ENCODE measurements around the gene CA4. TPM values are rescaled to one million over a fixed set of nuclear protein-coding genes. Genes with fewer than 3 reads are reported as not detected.
A peak's percentile ranks its signal among the peaks of the same experiment; 100 is the strongest.

The CA4 gene
- total RNA-seq, 1 experiment from 2014 or later: not detected

DNA sequence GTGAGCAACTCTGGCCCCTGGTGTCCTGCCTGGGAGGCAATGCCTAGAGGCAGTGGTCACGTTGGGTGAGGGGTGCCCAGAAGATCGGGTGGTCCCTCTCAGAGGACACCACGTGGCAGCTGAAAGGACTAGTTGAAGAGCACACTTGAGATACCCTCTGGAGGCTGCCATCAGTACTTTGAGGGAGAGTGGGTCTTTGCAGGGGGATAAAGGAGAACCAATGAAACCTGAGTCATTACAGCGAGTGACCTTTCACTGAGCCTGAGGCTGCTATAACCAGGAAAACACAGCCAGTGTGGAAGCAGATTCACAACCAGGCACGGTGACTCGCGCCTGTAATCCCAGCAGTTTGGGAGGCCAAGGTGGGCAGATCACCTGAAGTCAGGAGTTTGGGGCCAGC lies 18.9 kb downstream of the CA4 start:
- Mint-ChIP-seq H3K27ac (ENCODE audit: low read depth, unreplicated experiment) (no peak overlapping the region), H3K4me1 (ENCODE audit: insufficient read depth, unreplicated experiment) (peaks cover 11% of the 10 kb centered on the region), H3K36me3 (ENCODE audit: insufficient read depth, unreplicated experiment) (no peaks in the 10 kb centered on the region), H3K9me3 (ENCODE audit: unreplicated experiment) (no peaks in the 10 kb centered on the region), H3K4me3 (ENCODE audit: unreplicated experiment) (no peak overlapping the region), H3K27me3 (ENCODE audit: insufficient read depth, unreplicated experiment) (no peaks in the 10 kb centered on the region)
- BruUV-seq (replicated peaks): no TSS peak
- POLR2A ChIA-PET: interaction anchor here (0.6 kb wide), 1 partner anchor 1029 kb away, joined by 5 read pairs; no protein-coding TSS in a partner anchor
- intact Hi-C loops (cut with micrococcal nuclease): no loop called here
- TF ChIP-seq, protein P1, sequence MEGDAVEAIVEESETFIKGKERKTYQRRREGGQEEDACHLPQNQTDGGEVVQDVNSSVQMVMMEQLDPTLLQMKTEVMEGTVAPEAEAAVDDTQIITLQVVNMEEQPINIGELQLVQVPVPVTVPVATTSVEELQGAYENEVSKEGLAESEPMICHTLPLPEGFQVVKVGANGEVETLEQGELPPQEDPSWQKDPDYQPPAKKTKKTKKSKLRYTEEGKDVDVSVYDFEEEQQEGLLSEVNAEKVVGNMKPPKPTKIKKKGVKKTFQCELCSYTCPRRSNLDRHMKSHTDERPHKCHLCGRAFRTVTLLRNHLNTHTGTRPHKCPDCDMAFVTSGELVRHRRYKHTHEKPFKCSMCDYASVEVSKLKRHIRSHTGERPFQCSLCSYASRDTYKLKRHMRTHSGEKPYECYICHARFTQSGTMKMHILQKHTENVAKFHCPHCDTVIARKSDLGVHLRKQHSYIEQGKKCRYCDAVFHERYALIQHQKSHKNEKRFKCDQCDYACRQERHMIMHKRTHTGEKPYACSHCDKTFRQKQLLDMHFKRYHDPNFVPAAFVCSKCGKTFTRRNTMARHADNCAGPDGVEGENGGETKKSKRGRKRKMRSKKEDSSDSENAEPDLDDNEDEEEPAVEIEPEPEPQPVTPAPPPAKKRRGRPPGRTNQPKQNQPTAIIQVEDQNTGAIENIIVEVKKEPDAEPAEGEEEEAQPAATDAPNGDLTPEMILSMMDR (IDR thresholded peaks at IDR 0.05; ENCODE audit: unreplicated experiment): no peak
- no peak for DNase-seq (ENCODE audit: unreplicated experiment)
- CTCF ChIA-PET: no interaction called here

DNA sequence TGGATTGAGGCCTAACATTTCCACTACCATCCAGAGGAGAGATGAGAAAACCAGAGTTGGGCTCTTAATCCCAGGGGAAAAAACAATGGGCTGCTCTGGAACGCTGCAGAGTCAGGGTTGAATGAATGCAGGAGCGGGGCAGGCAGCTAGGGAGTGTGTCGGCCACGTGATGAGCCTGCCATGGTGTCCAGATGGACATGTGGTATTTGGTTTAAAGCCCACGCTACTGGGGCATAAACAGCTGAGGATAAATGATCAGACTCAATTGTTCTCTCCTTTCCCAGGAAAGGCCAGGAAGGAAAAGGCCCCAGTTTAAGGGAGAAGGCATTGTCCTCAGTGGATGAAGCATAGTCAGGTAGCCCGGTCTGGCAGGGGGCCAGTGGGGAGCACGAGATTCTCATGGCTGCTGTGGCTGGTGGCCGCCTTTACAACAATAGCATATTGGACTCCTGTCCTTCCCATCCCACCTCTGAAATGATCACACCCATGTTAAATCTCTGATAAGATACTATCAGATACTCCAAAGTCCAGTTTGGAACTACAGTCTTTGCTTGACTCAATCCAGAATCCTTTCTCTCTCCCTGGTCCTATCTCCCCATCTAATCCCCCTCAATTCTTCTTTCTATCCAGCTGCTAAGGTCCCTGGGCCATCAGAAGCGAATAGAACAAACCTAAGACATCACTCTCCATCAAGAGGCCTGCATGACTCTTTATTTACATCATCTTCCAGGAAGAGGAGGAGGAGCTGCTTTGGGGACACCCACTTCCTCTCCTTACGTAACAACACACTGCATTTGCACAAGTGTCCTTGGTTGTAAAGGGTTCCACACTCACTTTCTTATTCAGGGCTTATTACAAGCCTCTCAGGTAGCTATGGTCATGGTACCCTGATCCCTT lies 20.4 kb downstream of the CA4 start:
- CTCF ChIA-PET: interaction anchor here (0.6 kb wide), 1 partner anchor 54 kb away, joined by 3 read pairs; no protein-coding TSS in a partner anchor
- peak; percentile 63 for DNase-seq (ENCODE audit: unreplicated experiment)
- Mint-ChIP-seq H3K36me3 (ENCODE audit: insufficient read depth, unreplicated experiment) (peaks cover 5% of the 10 kb centered on the region), H3K4me3 (ENCODE audit: unreplicated experiment) (no peak overlapping the region), H3K9me3 (ENCODE audit: unreplicated experiment) (no peaks in the 10 kb centered on the region), H3K27ac (ENCODE audit: low read depth, unreplicated experiment) (no peak overlapping the region), H3K27me3 (ENCODE audit: insufficient read depth, unreplicated experiment) (no peaks in the 10 kb centered on the region), H3K4me1 (ENCODE audit: insufficient read depth, unreplicated experiment) (peaks cover 8% of the 10 kb centered on the region)
- intact Hi-C loops (cut with micrococcal nuclease): no loop called here
- TF ChIP-seq, protein P1 (IDR thresholded peaks at IDR 0.05; ENCODE audit: unreplicated experiment): no peak
- no TSS peak for BruUV-seq (replicated peaks)
- POLR2A ChIA-PET: interaction anchor here (1.1 to 1.5 kb wide), 2 partner anchors 9 to 16 kb away, joined by 3 read pairs; no protein-coding TSS in a partner anchor

DNA sequence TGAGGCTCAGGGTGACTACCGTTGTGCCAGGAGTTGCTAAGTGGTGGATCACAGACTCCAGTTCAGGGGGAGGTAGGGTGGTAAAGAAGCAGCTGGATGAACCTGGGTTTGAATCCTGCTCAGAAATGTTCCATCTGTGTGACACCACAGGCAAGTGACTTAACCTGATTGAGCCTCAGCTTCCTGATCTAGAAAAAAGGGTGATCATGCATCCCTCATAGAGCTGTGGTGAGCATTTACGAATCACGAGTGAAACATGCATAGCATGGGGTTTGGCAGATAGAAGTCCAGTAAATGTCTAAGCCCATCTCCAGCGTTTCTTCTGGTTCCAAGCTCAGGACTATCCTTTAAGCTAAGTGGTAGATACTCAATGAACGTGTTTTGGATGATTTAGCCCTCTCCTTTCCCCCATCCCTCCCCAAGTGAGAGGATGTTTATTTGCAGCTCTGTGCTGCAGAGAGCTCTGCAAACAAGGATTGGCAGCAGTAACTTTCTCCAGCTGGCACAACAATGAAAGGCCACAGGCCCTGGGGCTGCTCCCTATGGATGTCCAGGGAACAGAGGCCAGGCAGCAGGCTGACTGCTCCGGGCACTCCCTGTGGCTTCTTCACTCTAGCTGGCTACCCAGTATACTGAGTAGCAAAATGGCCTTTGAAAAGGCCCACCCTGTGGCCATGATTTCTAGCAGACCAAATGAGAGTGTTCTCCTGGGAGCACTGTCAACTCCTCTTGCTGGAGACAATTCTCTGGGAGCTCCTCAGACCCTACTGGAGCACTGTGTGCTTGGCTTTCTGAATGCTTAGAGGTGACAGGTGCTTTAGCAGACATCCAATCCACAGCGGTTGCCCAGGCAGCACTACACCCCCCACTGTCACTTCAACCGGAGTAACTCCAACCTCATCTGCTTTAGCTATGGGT lies 21.3 kb downstream of the CA4 start:
- Mint-ChIP-seq H3K4me3 (ENCODE audit: unreplicated experiment) (no peak overlapping the region), H3K27ac (ENCODE audit: low read depth, unreplicated experiment) (no peak overlapping the region), H3K27me3 (ENCODE audit: insufficient read depth, unreplicated experiment) (no peaks in the 10 kb centered on the region), H3K36me3 (ENCODE audit: insufficient read depth, unreplicated experiment) (peaks cover 5% of the 10 kb centered on the region), H3K4me1 (ENCODE audit: insufficient read depth, unreplicated experiment) (peaks cover 8% of the 10 kb centered on the region), H3K9me3 (ENCODE audit: unreplicated experiment) (no peaks in the 10 kb centered on the region)
- BruUV-seq (replicated peaks): no TSS peak
- no peak for DNase-seq (ENCODE audit: unreplicated experiment)
- POLR2A ChIA-PET: interaction anchor here (1.1 to 1.5 kb wide), 2 partner anchors 8 to 17 kb away, joined by 3 read pairs; no protein-coding TSS in a partner anchor
- TF ChIP-seq, protein P1 (IDR thresholded peaks at IDR 0.05; ENCODE audit: unreplicated experiment): no peak
- CTCF ChIA-PET: interaction anchor here (0.6 to 1.5 kb wide), 4 partner anchors 9 to 61 kb away, joined by 3 read pairs; no protein-coding TSS in a partner anchor
- intact Hi-C loops (cut with micrococcal nuclease): no loop called here

DNA sequence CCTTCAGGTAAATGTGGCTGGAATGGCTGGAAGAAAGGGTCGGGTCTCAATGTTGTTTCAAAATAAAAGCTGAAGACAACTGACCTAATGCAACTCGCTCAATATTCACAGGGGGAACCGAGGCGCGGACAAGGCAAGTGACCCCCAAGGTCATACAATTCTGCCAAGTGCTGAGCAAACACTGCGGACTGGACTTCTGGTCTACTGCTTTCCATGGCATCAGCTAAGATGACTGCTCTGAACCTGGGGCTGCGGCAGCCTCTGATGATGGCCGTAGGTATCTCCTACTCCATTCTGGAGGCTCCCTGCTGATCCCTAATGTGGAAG lies 21.9 kb downstream of the CA4 start:
- no peak overlapping the region for H3K27ac Mint-ChIP-seq (ENCODE audit: low read depth, unreplicated experiment)

More for the DNA sequence above, 21.9 kb downstream of the CA4 start:
- intact Hi-C loops (cut with micrococcal nuclease): no loop called here
- peaks cover 10% of the 10 kb centered on the region for H3K36me3 Mint-ChIP-seq (ENCODE audit: insufficient read depth, unreplicated experiment)
- CTCF ChIA-PET: interaction anchor here (1.2 to 1.5 kb wide), 2 partner anchors 29 to 60 kb away, joined by 3 read pairs; no protein-coding TSS in a partner anchor
- peaks cover 8% of the 10 kb centered on the region for H3K4me1 Mint-ChIP-seq (ENCODE audit: insufficient read depth, unreplicated experiment)
- no peak for DNase-seq (ENCODE audit: unreplicated experiment)
- no TSS peak for BruUV-seq (replicated peaks)
- POLR2A ChIA-PET: interaction anchor here (1.5 kb wide), 1 partner anchor 8 kb away, joined by 3 read pairs; no protein-coding TSS in a partner anchor
- no peaks in the 10 kb centered on the region for H3K27me3 Mint-ChIP-seq (ENCODE audit: insufficient read depth, unreplicated experiment)
- no peak overlapping the region for H3K4me3 Mint-ChIP-seq (ENCODE audit: unreplicated experiment)
- H3K9me3 Mint-ChIP-seq (ENCODE audit: unreplicated experiment): no peaks in the 10 kb centered on the region
- TF ChIP-seq, protein P1 (IDR thresholded peaks at IDR 0.05; ENCODE audit: unreplicated experiment): no peak
